CD4-positive, alpha-beta T cell treated with Interleukin-21 for 1 hour (primary cell): ENCODE measurements around the gene RPP21.

Experiments
- DNase-seq: peaks from one replicate; pipeline ENCODE4 v3.0.0-alpha.2; 2020

RPP21 gene

GRCh38 chr6:30391240-30391639, 46.3 kb downstream of the RPP21 start:
- no peak for DNase-seq

- no peak for DNase-seq
Measured at GRCh38 chr6:30394139-30394538, 49.2 kb downstream of the RPP21 start.
